Mesenteric fat pad (tissue), 1 donor: ENCODE results near the gene SLX4. TPM values are rescaled to one million over a fixed set of nuclear protein-coding genes. Genes with fewer than 3 reads are reported as not detected.

ENCODE experiments used
- DNase-seq: peaks from one replicate; pipeline ENCODE4 v3.0.0-alpha.2; 2020; ENCODE audit warnings: low spot score
- total RNA-seq: library from RNA; stranded (reverse); fragmentation: NEBNext Ultra II Directional; extraction: Animal tissue kit (Norgen Biotek cat#: 25700); gene quantifications from one replicate; pipeline ENCODE4 v1.2.1, GENCODE V29; 2021
- donor health status: DM: yes; HTN: yes; CAD: no.

The SLX4 gene
- total RNA-seq, 1 donor from 2014 or later = 4.4 TPM

DNA sequence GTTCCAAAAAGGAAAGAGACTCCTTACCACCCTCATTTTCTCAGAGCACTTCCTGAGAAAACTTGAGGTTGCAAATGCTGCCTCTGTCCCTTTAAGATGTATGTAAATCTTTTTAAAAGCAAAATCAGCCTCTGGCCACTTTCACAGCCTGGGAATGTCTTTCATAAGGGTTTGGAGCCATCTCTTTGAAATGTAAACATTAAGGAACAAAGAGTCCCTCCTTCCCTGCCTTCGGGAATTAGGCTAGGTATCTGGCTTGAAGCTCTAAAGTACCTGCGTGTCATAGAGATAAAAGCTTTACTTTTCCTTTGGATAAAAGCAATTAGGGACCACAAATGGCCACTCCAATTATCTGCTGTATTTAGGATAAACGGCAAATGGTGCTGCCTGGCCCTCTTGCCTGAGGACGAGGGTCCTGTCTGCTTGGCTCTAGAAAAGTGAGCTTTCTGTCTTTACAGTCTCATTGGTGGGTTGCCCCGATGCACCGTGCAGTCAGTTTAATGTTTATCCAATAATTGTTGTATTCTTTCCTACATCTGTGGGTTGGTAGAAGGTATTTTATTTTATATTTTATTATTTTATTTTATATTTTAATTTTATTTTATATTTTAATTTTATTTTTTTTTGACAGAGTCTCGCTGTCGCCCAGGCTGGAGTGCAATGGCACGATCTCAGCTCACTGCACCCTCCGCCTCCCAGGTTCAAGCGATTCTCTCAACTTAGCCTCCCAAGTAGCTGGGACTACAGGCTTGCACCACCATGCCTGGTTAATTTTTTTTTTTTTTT lies 58.1 kb downstream of the SLX4 start:
- no peak for DNase-seq

DNA sequence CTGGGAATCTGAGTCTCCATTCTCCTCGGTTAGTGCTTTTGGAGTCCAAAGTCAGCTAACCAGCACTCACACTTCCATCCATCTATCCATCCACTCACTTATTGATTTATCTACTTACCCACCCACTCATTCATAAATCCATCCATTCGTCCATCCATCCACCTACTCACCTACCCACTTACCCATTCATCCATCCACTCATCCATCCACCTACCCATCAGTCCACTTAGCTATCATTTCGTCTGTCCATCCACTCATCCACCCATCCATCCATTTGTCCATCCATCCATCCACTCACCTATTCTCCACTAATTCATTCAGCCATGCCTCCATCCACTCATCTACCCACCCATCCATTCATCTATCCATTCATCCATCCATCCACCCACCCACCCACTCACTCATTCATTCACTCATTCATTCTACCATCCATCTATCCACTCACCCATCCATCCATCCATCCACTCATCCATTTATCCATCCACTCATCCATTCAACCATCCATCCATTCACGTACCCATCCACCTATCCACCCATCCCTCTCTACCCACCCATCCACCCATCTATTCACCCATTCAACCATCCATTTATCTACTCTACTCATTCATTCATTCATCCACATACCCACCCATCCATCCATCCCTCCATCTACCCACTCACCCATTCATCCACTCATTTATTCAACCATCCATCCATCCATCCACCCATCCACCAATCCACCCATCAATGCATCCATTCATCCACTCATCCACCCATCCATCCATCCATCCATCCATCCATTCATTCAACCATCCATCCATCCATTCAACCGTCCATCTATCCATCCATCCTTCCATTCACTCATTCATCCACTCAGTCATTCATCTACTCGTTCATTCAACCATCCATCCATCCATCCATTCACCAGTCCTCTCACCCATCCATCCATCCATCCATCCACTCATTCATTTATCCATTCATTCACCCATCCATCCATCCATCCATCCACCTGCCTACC lies 60.3 kb downstream of the SLX4 start:
- no peak for DNase-seq

DNA sequence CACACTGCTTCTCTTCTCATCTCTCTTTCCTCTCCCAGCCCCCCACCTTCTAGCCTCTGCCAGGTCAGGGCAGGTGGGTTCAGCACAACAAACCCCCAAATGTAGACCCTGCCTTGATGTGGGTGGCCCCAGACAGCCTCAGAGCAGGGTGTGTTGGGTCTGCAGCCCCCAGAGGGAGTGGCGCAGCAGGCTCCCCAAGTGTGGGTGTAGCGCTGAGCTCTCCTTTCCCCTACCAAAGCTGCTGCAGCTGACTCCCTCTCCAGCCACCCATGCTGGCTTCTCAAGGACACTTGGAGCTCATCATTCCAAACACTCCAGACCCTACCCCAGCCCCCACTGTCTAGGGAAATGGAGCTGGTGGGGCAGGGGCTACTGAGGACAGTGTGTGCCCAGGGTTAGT lies 61.5 kb downstream of the SLX4 start:
- DNase-seq = no peak

DNA sequence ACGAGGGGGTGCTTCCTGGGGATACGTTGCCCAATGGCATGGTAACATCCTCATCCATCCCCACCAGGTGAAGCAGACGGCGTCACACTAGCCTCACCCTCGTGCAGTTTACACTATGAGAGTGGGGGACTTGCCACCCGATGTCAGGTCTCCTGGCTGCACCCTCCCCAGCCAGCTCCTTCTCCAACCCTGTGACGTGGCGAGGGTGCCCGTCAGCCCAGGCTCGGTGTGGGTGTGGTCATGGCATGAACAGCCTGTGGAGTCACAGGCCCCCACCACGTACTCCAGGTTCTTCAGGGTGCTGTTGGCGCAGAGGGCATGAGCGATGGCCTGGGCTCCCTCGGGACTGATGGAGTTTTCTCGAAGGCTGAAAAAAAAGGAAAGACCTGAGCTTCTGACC lies 62.5 kb downstream of the SLX4 start:
- DNase-seq = no peak

DNA sequence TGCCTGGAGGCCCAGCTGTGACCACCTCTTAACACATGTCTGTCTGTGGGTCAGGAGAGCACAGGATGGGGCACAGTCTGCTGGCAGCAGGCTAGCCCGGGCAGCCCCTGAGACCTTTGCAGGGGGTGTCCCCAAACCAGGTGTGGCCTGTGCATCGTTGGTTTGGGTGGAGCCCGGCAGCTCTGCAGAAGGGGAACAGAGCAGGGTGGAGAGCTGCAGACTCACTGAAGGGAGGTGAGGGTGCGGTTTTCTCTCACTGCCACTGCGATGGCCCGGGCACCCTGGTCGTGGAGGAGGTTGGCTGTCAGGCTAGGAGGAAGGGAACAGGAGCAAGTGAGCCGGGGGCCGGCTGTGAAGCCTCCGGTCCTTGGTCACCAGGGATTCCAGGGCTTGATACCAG lies 63.0 kb downstream of the SLX4 start:
- DNase-seq = no peak

DNA sequence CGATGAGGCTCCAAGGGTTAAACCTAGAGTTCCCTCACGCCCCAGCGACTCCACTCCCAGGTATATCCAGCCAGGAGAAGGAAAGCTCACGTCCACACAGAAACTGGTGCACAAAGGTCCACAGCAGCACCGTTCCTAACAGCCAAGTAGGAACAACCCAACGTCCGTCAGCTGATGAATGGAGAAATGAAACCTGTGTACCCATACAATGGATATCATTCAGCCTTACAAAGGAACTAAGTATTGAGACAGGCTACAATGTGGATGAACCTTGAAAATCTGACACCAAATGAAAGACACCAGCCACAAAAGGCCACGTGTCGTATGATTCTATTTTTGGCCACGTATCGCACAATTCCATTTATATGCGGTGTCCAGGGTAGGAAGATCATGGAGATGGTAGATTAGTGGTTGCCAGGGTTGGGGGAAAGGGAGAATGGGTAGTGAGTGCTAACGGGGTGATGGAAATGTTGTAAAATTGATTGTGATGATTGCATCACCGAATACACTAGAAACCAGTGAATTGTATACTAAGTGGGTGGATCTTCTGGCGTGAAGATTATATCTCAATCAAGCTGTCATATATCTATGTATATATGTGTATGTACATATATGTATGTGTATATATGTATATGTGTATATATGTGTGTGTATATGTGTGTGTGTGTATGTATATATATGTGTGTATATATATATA lies 64.3 kb downstream of the SLX4 start:
- no peak for DNase-seq

DNA sequence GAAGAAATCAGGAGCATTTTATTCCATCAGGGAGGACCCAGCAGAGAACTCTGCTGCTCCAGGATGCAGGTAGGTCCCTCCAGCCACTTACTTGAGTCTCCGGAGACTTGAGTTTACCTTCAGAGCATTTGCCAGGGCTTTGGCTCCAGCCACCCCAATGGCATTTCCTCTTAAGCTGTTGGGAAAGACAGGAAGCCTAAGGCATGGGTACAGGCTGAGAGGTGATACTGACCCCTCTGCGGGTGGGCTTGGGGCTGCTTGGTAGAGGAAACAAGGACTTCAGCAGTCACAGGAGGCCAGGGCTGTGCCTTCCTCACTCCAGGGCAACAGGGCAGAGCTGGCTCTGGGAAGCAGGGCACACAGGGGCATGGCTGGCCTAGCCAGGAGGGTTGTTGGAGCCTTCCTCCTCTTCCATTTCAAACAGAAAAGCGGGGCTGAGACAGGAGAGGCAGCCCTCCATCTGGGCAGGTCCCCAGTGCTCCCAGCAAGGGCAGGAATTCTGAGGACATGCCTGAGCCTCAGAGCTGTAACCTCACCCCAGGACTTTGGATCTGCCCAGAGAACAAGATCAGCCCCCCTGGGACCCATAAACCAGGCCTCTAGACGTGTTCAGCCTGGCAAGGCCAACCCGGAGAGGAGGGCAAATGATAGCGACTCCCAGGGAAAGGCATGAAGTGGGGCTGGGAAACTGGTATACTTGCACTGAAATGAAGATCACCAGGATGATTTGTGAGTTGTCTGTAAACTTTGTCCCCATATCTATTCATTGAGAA lies 68.6 kb downstream of the SLX4 start:
- no peak for DNase-seq

DNA sequence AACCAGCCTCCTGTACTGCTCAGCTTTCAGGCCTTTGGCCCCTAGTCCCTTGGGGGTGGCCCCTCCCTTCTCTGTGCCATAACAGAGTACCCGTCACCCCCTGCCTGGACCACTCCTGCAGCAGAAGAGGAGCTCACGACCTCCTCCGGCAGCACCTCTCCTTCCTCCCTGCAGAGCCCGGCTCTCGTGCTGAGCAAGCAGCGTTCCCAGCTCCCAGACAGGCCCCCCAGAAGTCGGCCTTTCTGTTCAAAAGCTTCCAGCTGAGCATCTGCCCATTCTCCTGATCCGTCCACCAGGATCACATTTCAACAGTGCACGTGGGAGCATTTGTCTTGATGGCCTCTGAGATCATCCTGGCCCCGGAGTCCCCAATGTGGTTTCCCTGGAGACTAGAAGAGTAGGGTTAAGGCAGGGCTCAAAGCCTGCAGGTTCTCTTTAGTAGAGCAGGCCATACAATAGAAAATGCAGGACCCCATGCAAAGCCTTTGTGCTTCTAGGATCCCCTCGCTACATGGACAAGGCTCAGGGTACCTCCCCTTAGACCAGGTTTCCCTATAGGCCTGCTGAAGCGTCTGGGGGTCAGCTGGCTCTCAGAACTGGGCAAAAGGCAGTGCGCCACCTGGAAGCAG lies 69.8 kb downstream of the SLX4 start:
- DNase-seq = no peak

DNA sequence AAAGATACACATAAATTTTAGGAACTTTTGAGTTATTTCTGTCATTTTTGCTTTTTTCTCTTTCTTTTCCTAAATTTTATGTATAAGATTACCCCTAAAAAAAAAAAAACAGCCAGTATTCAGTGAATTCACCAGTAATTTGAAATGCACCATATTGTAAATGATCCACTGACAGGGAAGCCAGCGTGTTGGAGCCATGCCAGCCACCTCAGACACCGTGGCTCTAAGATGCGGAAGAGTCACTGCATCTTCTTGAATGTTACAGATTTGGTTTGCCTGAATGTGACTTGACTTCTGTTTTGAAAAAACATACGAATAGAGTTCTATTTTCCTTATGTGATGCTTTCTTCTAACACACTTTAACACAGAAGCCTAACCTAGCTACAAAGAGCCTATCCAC lies 73.2 kb downstream of the SLX4 start:
- peak; percentile 16 for DNase-seq

DNA sequence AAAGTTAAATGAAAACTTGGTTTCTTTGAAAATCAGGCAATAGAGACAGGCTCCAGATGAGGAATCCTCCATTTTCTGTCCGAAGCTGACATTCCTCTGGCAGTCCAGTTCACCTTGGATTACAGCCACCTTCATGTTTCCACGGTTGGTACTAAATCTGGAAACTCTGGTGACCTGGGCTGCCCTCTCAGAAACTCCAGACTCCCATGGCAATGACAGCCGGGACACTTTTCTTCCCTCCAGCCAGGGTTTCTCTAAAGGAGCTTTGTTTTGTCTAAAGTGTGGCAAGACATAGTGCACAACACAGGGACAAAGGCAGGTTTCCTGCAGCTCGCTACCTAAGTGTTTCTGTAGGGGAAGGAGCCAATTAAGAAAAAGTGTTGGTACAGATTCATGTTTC lies 74.6 kb downstream of the SLX4 start:
- DNase-seq = no peak

DNA sequence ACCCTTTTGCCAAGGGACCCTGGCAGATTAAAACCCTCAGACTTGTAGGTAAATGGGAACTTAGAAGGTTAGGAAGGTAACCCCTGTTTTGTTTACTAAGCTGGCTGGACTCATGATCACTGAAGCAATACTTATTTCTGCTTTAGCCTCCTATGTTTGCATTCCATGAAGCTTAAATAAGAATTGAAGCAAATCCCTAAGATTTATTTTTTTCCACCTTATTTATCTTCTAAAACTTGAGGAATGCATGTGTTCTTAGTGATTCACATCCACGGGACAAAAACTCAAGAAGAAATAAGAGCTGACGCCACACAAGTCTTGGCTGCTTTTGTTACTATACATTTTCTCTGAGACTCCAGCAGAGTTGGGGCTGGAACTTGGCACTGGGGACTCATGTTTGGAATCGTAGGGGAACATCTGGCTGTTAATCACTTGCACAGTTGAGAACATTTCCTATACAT lies 75.1 kb downstream of the SLX4 start:
- DNase-seq = no peak

DNA sequence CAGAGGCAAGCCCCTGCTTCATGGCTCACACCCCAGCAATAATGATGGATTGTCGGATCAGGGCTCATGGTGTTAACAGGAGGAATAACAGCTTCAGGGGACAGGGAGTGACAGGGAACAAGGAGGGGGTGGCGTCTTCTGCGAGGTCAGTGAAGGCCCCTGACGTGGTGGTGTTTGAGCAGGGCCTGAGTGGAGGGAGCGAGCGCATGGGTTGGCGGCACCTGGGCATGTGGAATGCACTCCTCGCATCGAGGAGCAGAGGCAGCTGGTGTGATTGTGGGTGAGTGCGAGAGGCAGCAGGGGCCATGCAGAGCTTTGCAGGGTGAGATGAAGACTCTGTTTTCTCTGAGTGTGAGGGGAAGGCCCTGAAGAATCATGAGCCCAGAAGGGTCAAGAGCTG lies 77.3 kb downstream of the SLX4 start:
- DNase-seq = peak; percentile 68

DNA sequence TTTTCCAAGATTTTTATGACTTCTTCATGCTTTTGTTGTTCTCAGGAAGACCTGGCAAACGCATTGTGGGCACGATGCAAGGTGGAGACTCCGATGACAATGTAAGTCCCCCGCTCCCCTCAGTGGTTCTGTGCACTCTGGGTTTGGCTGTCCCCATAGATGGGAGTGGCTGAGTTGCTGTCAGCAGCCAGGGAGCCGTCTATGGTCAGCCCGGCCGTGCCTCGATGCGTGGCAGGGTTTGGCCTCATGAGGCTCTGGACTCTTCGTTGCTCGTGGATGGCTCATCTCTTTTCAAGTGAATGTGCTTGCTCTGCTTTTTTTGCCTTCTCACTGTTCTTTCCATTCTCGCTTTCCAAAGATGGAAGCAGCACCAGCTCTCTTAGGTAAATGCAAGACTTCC lies 78.7 kb downstream of the SLX4 start:
- peak; percentile 64 for DNase-seq

Other genes with a start within 250 kb of the SLX4 start
- gene ZSCAN32, start 210.6 kb downstream of the SLX4 start, total RNA-seq = 11.0 TPM
- 7.6 TPM for gene ZNF174, start 210.4 kb downstream of the SLX4 start, total RNA-seq
- 2.4 TPM for gene ZNF597, start 168.1 kb downstream of the SLX4 start, total RNA-seq
- gene NAA60, start 167.9 kb downstream of the SLX4 start, total RNA-seq = 39.1 TPM
- gene C16orf90, start 116.1 kb downstream of the SLX4 start, total RNA-seq = not detected
- 20.0 TPM for gene CLUAP1, start 110.6 kb downstream of the SLX4 start, total RNA-seq
- gene NLRC3, start 34.2 kb downstream of the SLX4 start, total RNA-seq = 1.2 TPM
- 4.3 TPM for gene DNASE1, start 43.1 kb upstream of the SLX4 start, total RNA-seq
- gene TRAP1, start 105.9 kb upstream of the SLX4 start, total RNA-seq = 85.9 TPM